ENCODE data around the gene ENPP1. TPM values are rescaled to one million over a fixed set of nuclear protein-coding genes. Genes with fewer than 3 reads are reported as not detected.

ENPP1 gene
- total RNA-seq, 1 experiment from 2014 or later = 4.1 TPM

- Histone ChIP-seq H3K9me2 (ENCODE audit: insufficient read depth) (no peaks in the 10 kb centered on the region), H3F3A (ENCODE audit: insufficient read depth, low read depth) (peaks cover 7% of the 10 kb centered on the region; the same call in 1 of the 2 replicates), H3K4me3 (no peak overlapping the region), H3K27ac (no peak overlapping the region), H3K9me3 (ENCODE audit: insufficient read depth, low read depth) (no peaks in the 10 kb centered on the region), H4K20me1 (ENCODE audit: insufficient read depth) (no peaks in the 10 kb centered on the region), H3K27me3 (ENCODE audit: insufficient read depth, low read depth) (no peaks in the 10 kb centered on the region), H3K4me1 (replicated peaks; ENCODE audit: insufficient read depth) (peaks cover 8% of the 10 kb centered on the region), H2AFZ (no peak overlapping the region), H3K4me2 (no peak overlapping the region), H3K36me3 (ENCODE audit: low read depth) (no peaks in the 10 kb centered on the region), H3K79me2 (ENCODE audit: low read depth) (no peaks in the 10 kb centered on the region)
- DNase-seq = no peak
- TF ChIP-seq CTCF (conservative IDR thresholded peaks at IDR 0.05) = no peak
- no peak for TF ChIP-seq EZH2 (IDR thresholded peaks at IDR 0.05; ENCODE audit: low read depth)
- intact Hi-C loops (cut with micrococcal nuclease; ENCODE audit: unreplicated experiment) = no loop called here
- no TSS peak for BruUV-seq (replicated peaks)
- POLR2A ChIA-PET (ENCODE audit: unreplicated experiment) = no interaction called here
- CTCF ChIA-PET = interaction anchor here (0.6 kb wide), 1 partner anchor 673 kb away, joined by 12 read pairs; no protein-coding TSS in a partner anchor
Measured at GRCh38 chr6:131868836-131869235, 61.0 kb downstream of the ENPP1 start.

DNA sequence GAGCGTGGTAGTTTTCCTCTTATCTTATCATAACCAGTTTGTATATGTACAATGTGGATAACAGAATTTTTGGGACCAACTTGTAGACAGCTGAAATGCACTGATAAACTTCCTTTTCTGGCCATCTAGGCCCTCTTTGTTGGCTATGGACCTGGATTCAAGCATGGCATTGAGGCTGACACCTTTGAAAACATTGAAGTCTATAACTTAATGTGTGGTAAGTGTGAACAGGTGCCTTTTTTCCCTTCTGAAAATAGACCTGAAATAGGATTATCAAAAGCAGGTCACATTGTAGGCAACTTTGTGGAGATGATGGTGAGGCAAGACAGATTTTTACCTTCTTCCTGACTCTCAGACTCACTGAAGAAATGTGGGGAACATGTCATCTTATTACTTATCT lies 67.8 kb downstream of the ENPP1 start:
- H4K20me1 ChIP-seq (ENCODE audit: insufficient read depth) = no peaks in the 10 kb centered on the region
- TF ChIP-seq CTCF (conservative IDR thresholded peaks at IDR 0.05) = no peak
- no peak for TF ChIP-seq EZH2 (IDR thresholded peaks at IDR 0.05; ENCODE audit: low read depth)
- H3K27ac ChIP-seq = no peak overlapping the region
- CTCF ChIA-PET = no interaction called here
- DNase-seq = no peak
- no peaks in the 10 kb centered on the region for H3F3A ChIP-seq (ENCODE audit: insufficient read depth, low read depth)
- no peaks in the 10 kb centered on the region; the same call in 1 of the 2 replicates for H3K9me3 ChIP-seq (ENCODE audit: insufficient read depth, low read depth)
- H3K4me1 ChIP-seq (replicated peaks; ENCODE audit: insufficient read depth) = no peaks in the 10 kb centered on the region
- H3K9me2 ChIP-seq (ENCODE audit: insufficient read depth) = no peaks in the 10 kb centered on the region
- BruUV-seq (replicated peaks) = no TSS peak
- no peaks in the 10 kb centered on the region for H3K79me2 ChIP-seq (ENCODE audit: low read depth)
- no peak overlapping the region for H3K4me2 ChIP-seq
- no peaks in the 10 kb centered on the region for H3K27me3 ChIP-seq (ENCODE audit: insufficient read depth, low read depth)
- H2AFZ ChIP-seq = no peak overlapping the region
- POLR2A ChIA-PET (ENCODE audit: unreplicated experiment) = no interaction called here
- H3K36me3 ChIP-seq (ENCODE audit: low read depth) = no peaks in the 10 kb centered on the region
- intact Hi-C loops (cut with micrococcal nuclease; ENCODE audit: unreplicated experiment) = no loop called here
- H3K4me3 ChIP-seq = no peak overlapping the region

- no peaks in the 10 kb centered on the region for H3F3A ChIP-seq (ENCODE audit: insufficient read depth, low read depth)
- no peaks in the 10 kb centered on the region for H3K4me1 ChIP-seq (replicated peaks; ENCODE audit: insufficient read depth)
- no peaks in the 10 kb centered on the region; the same call in 1 of the 2 replicates for H3K9me3 ChIP-seq (ENCODE audit: insufficient read depth, low read depth)
- POLR2A ChIA-PET (ENCODE audit: unreplicated experiment) = no interaction called here
- CTCF ChIA-PET = no interaction called here
- intact Hi-C loops (cut with micrococcal nuclease; ENCODE audit: unreplicated experiment) = no loop called here
- no TSS peak for BruUV-seq (replicated peaks)
- H3K27ac ChIP-seq = no peak overlapping the region
- no peak for DNase-seq
- no peaks in the 10 kb centered on the region for H4K20me1 ChIP-seq (ENCODE audit: insufficient read depth)
- H2AFZ ChIP-seq = no peak overlapping the region
- TF ChIP-seq CTCF (conservative IDR thresholded peaks at IDR 0.05) (no peak), EZH2 (IDR thresholded peaks at IDR 0.05; ENCODE audit: low read depth) (no peak)
- no peak overlapping the region for H3K4me2 ChIP-seq
- H3K4me3 ChIP-seq = no peak overlapping the region
- H3K36me3 ChIP-seq (ENCODE audit: low read depth) = no peaks in the 10 kb centered on the region
- no peaks in the 10 kb centered on the region for H3K9me2 ChIP-seq (ENCODE audit: insufficient read depth)
- H3K27me3 ChIP-seq (ENCODE audit: insufficient read depth, low read depth) = no peaks in the 10 kb centered on the region
- H3K79me2 ChIP-seq (ENCODE audit: low read depth) = no peaks in the 10 kb centered on the region
Measured at GRCh38 chr6:131876545-131876944, 68.7 kb downstream of the ENPP1 start.
